ENCODE data around the gene TMOD1. TPM values are rescaled to one million over a fixed set of nuclear protein-coding genes. Genes with fewer than 3 reads are reported as not detected.

The TMOD1 gene
- total RNA-seq, 1 donor from 2014 or later: not detected

GRCh38 chr9:97519441-97519970, 18.0 kb downstream of the TMOD1 start:
- DNase-seq (ENCODE audit: low read depth): no peak
- TF ChIP-seq, protein P1, sequence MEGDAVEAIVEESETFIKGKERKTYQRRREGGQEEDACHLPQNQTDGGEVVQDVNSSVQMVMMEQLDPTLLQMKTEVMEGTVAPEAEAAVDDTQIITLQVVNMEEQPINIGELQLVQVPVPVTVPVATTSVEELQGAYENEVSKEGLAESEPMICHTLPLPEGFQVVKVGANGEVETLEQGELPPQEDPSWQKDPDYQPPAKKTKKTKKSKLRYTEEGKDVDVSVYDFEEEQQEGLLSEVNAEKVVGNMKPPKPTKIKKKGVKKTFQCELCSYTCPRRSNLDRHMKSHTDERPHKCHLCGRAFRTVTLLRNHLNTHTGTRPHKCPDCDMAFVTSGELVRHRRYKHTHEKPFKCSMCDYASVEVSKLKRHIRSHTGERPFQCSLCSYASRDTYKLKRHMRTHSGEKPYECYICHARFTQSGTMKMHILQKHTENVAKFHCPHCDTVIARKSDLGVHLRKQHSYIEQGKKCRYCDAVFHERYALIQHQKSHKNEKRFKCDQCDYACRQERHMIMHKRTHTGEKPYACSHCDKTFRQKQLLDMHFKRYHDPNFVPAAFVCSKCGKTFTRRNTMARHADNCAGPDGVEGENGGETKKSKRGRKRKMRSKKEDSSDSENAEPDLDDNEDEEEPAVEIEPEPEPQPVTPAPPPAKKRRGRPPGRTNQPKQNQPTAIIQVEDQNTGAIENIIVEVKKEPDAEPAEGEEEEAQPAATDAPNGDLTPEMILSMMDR (IDR thresholded peaks at IDR 0.05; ENCODE audit: insufficient read depth, low read length, severe bottlenecking): no peak
- Histone ChIP-seq H3K36me3 (ENCODE audit: control insufficient read depth, insufficient read depth, low read length) (no peaks in the 10 kb centered on the region), H3K27me3 (ENCODE audit: control insufficient read depth, insufficient read depth, low read length) (no peaks in the 10 kb centered on the region), H3K4me3 (ENCODE audit: low read depth, low read length) (no peak overlapping the region)
- FAIRE-seq: no peak

GRCh38 chr9:97521576-97522333, 20.3 kb downstream of the TMOD1 start:
- TF ChIP-seq, protein P1 (IDR thresholded peaks at IDR 0.05; ENCODE audit: insufficient read depth, low read length, severe bottlenecking): no peak
- Histone ChIP-seq H3K36me3 (ENCODE audit: control insufficient read depth, insufficient read depth, low read length) (no peaks in the 10 kb centered on the region), H3K4me3 (ENCODE audit: low read depth, low read length) (no peak overlapping the region), H3K27me3 (ENCODE audit: control insufficient read depth, insufficient read depth, low read length) (no peaks in the 10 kb centered on the region)
- DNase-seq (ENCODE audit: low read depth) (no peak), FAIRE-seq (no peak)

DNA sequence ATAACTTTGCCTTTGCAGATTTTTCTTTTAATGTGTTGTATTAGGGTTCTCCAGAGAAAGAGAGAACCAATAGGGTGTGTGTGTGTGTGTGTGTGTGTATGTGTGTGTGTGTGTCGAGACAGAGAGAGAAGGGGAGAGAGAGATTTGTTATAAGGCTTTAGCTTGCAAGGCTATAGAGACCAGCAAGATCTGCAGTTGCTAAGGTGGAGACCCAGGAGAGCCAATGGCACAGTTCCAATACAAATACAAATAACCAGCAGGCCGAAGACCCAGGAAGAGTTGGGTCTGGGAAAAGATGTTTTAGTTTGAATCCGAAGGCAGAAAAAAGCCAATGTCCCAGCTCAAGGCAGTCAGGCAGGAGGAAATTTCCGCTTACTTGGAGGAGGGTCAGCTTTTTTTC, 23.0 kb downstream of the TMOD1 start:
- Histone ChIP-seq H3K4me3 (ENCODE audit: low read depth, low read length) (no peak overlapping the region), H3K36me3 (ENCODE audit: control insufficient read depth, insufficient read depth, low read length) (no peaks in the 10 kb centered on the region), H3K27me3 (ENCODE audit: control insufficient read depth, insufficient read depth, low read length) (peaks cover 2% of the 10 kb centered on the region)
- TF ChIP-seq, protein P1 (IDR thresholded peaks at IDR 0.05; ENCODE audit: insufficient read depth, low read length, severe bottlenecking): no peak
- DNase-seq (ENCODE audit: low read depth) (no peak), FAIRE-seq (no peak)

DNA sequence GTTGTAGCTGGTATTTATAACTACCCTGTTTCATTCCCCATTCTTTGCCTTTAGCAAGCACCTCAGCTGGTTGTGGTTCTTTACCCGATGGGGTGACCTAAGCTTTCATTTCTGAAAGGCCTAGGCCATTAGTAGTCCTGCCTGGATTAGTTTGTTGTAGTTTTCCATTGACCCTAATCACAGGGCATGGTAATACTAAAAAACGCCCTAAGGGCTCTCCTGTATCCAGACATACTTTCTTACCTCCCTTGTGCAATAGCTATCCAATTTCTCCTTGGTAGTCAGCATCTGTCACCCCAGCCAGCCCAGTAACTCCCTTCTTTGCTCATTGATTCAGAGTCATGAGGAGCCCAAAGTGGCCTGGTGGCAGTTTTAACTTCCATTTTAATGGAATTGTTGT, 24.0 kb downstream of the TMOD1 start:
- Histone ChIP-seq H3K4me3 (ENCODE audit: low read depth, low read length) (no peak overlapping the region), H3K27me3 (ENCODE audit: control insufficient read depth, insufficient read depth, low read length) (peaks cover 2% of the 10 kb centered on the region), H3K36me3 (ENCODE audit: control insufficient read depth, insufficient read depth, low read length) (no peaks in the 10 kb centered on the region)
- DNase-seq (ENCODE audit: low read depth) (peak; percentile 91), FAIRE-seq (no peak)
- TF ChIP-seq, protein P1 (IDR thresholded peaks at IDR 0.05; ENCODE audit: insufficient read depth, low read length, severe bottlenecking): no peak

GRCh38 chr9:97526895-97527575, 25.6 kb downstream of the TMOD1 start:
- Histone ChIP-seq H3K27me3 (ENCODE audit: control insufficient read depth, insufficient read depth, low read length) (peaks cover 2% of the 10 kb centered on the region), H3K36me3 (ENCODE audit: control insufficient read depth, insufficient read depth, low read length) (no peaks in the 10 kb centered on the region), H3K4me3 (ENCODE audit: low read depth, low read length) (no peak overlapping the region)
- DNase-seq (ENCODE audit: low read depth) (no peak), FAIRE-seq (no peak)
- TF ChIP-seq, protein P1 (IDR thresholded peaks at IDR 0.05; ENCODE audit: insufficient read depth, low read length, severe bottlenecking): no peak

All from bronchial epithelial cell (primary cell).